Effector CD8-positive, alpha-beta T cell (primary cell): ENCODE results near the gene RP2.

Experiments used
- DNase-seq: peaks from one replicate; lab custom pipeline; 2025; lab: John Stamatoyannopoulos, UW

The RP2 gene

GRCh38 chrX:46918434-46918833 is 81.6 kb downstream of the RP2 start:
- DNase-seq: no peak

- no peak for DNase-seq
Measured at GRCh38 chrX:46920235-46920634, 83.4 kb downstream of the RP2 start.

GRCh38 chrX:46922611-46923010 is 85.8 kb downstream of the RP2 start:
- DNase-seq: no peak

- DNase-seq: no peak
Measured at GRCh38 chrX:46927718-46928117, 90.9 kb downstream of the RP2 start.

- no peak for DNase-seq
Measured at GRCh38 chrX:46929439-46930261, 92.8 kb downstream of the RP2 start.
